CD4-positive, CD25-positive, alpha-beta regulatory T cell (primary cell): ENCODE measurements around the gene ADGRG6. TPM values are rescaled to one million over a fixed set of nuclear protein-coding genes. Genes with fewer than 3 reads are reported as not detected.
A peak's percentile ranks its signal among the peaks of the same experiment; 100 is the strongest.

ENCODE experiments used
- ATAC-seq, 2 donors: fragments of 150-1000 bp; cut with Tn5 transposase; one replicate each; pipeline ENCODE4 v1.10.0; 2021; ENCODE audit warnings: low read depth in 2 of 2, moderate number of reproducible peaks in 2 of 2, moderate library complexity in 1 of 2
- DNase-seq, 3 donors: peaks; one replicate each; pipeline versions ENCODE4 v3.0.0 to v3.0.0-alpha.2; 2012 to 2022; ENCODE audit warnings: mixed read lengths in 1 of 3
- H3K27ac ChIP-seq: one replicate; pipeline ENCODE4 v1.7.0; 2013; ENCODE audit warnings: mild to moderate bottlenecking, low read length; ENCODE audit not compliant: insufficient read depth, poor library complexity, severe bottlenecking
- H3K27me3 ChIP-seq: one replicate; pipeline ENCODE4 v1.7.0; 2013; ENCODE audit warnings: low read length; ENCODE audit not compliant: control insufficient read depth, insufficient read depth
- H3K36me3 ChIP-seq: one replicate; pipeline ENCODE4 v1.7.0; 2013; ENCODE audit warnings: mild to moderate bottlenecking, low read length, moderate library complexity; ENCODE audit not compliant: control insufficient read depth, insufficient read depth
- H3K4me1 ChIP-seq: 2 replicates; pipeline ENCODE4 v1.7.0; 2013; ENCODE audit warnings: mild to moderate bottlenecking, low read length; ENCODE audit not compliant: insufficient read depth, control insufficient read depth, poor library complexity, severe bottlenecking
- H3K4me3 ChIP-seq: one replicate; pipeline ENCODE4 v1.7.0; 2013; ENCODE audit warnings: low read depth, mild to moderate bottlenecking, low read length, moderate library complexity
- H3K9me3 ChIP-seq, 2 experiments: 1 replicate in 1 of 2; 2 replicates in 1 of 2; pipeline ENCODE4 v1.7.0; 2013; ENCODE audit warnings: low read length in 2 of 2, mild to moderate bottlenecking in 1 of 2, moderate library complexity in 1 of 2; ENCODE audit not compliant: control insufficient read depth in 2 of 2
- H3K27ac Mint-ChIP-seq, 3 donors: one replicate each; pipeline ENCODE4 v1.8.0; 2020 to 2022; ENCODE audit warnings: mild to moderate bottlenecking in 3 of 3, mixed read lengths in 3 of 3, moderate library complexity in 2 of 3
- H3K27me3 Mint-ChIP-seq: one replicate; pipeline ENCODE4 v1.8.0; 2022; ENCODE audit warnings: mild to moderate bottlenecking, mixed read lengths
- H3K36me3 Mint-ChIP-seq: one replicate; pipeline ENCODE4 v1.8.0; 2020; ENCODE audit warnings: mixed read lengths
- H3K4me1 Mint-ChIP-seq, 4 donors: one replicate each; pipeline ENCODE4 v1.8.0; 2020 to 2022; ENCODE audit warnings: mixed read lengths in 4 of 4, mild to moderate bottlenecking in 1 of 4
- H3K4me3 Mint-ChIP-seq, 4 donors: one replicate each; pipeline ENCODE4 v1.8.0; 2020 to 2022; ENCODE audit warnings: mild to moderate bottlenecking in 4 of 4, mixed read lengths in 4 of 4, moderate library complexity in 3 of 4
- H3K9me3 Mint-ChIP-seq, 7 donors: one replicate each; pipeline ENCODE4 v1.8.0; 2020 to 2022; ENCODE audit warnings: mixed read lengths in 7 of 7, mild to moderate bottlenecking in 3 of 7, moderate library complexity in 2 of 7
- polyA plus RNA-seq, 4 donors: library from polyadenylated mRNA; unstranded; fragments of 300-500 nt; fragmentation: Illumina TruSeq; gene quantifications; one replicate each; pipeline ENCODE4 v1.2.3, GENCODE V29; 2021
- total RNA-seq: library from RNA; stranded (reverse); gene quantifications from one replicate; pipeline ENCODE4 v1.2.3, GENCODE V29; 2022

Gene ADGRG6
- total and polyA plus RNA-seq, 5 donors from 2014 or later: 0.74 TPM; not detected in 4

DNA sequence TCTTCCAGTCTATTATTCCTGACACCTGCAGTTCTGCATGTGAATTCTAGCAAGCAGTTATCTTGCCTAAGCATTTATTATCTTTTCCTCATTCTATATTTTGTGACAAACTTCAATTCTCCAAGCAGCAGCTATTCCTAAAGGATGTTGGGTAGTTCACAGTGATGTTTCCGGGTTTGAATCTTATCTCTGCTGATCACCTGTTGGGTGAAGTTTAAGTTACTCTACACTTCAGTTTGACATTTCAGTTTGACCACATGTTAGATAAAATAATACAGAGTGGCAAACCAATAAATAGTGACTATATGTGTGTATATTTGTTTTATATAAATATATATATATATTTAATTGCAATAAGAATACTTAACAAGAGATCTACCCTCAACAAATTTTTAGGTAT lies 168.6 kb downstream of the ADGRG6 start:
- Histone ChIP-seq H3K4me3 (no peak overlapping the region), H3K27ac (no peak overlapping the region), H3K9me3 (no peaks in the 10 kb centered on the region), H3K36me3 (no peaks in the 10 kb centered on the region), H3K4me1 (no peaks in the 10 kb centered on the region), H3K27me3 (peaks cover 2% of the 10 kb centered on the region)
- Mint-ChIP-seq H3K36me3 (no peaks in the 10 kb centered on the region), H3K27ac (no peak overlapping the region), H3K4me1 (peaks cover 0 to 6% (median 0%) of the 10 kb centered on the region in 4 donors), H3K4me3 (no peak overlapping the region), H3K27me3 (peaks cover 8% of the 10 kb centered on the region), H3K9me3 (peaks cover 0 to 5% (median 0%) of the 10 kb centered on the region in 7 donors)
- ATAC-seq (no peak), DNase-seq (no peak)

DNA sequence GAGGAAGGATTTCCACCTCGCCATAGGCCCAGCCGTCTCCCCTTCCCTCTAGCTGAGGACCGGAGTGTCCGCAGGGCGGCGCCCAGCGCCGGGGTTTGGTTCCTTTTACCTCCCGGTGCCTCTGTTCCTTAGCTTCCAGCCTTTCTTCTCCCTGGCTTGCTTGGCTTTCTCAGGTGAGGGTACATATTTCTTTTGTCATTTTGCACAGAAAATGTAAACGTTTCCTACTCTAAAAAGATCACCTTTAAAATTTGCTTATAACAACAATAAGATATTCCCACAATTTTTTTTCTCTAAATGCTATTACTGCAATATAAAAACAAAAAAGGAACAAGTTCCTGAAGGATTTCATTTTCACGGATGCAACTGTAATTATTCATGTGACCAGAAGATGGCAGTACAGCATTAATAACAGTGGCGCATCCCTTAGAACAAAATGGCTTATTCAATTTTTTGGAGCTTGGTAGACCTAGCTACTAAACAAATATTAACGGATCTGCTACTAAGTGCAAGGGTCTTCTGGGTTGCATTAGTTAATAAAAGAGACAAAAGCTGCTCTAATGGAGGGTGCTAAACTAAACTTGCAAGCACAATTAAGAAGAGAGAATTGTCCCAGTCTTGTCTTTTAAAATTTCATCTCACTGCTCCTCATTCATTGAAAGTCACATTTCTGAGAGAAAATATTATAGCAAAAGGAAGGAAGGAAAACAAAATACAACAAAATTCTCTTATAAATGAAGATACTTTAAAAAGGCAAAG lies 172.9 kb downstream of the ADGRG6 start:
- no peak overlapping the region for H3K27ac ChIP-seq
- no peaks in the 10 kb centered on the region for H3K9me3 ChIP-seq
- ATAC-seq: no peak
- peak in 2 of 3 donors; percentile 36 to 54 for DNase-seq
- H3K27ac Mint-ChIP-seq: no peak overlapping the region
- H3K27me3 Mint-ChIP-seq: peaks cover 8% of the 10 kb centered on the region
- peaks cover 0 to 6% (median 2%) of the 10 kb centered on the region in 4 donors for H3K4me1 Mint-ChIP-seq
- no peaks in the 10 kb centered on the region for H3K9me3 Mint-ChIP-seq
- H3K4me3 ChIP-seq: no peak overlapping the region
- H3K27me3 ChIP-seq: no peaks in the 10 kb centered on the region
- no peaks in the 10 kb centered on the region for H3K36me3 Mint-ChIP-seq
- H3K4me1 ChIP-seq: no peaks in the 10 kb centered on the region
- H3K4me3 Mint-ChIP-seq: no peak overlapping the region
- H3K36me3 ChIP-seq: no peaks in the 10 kb centered on the region

DNA sequence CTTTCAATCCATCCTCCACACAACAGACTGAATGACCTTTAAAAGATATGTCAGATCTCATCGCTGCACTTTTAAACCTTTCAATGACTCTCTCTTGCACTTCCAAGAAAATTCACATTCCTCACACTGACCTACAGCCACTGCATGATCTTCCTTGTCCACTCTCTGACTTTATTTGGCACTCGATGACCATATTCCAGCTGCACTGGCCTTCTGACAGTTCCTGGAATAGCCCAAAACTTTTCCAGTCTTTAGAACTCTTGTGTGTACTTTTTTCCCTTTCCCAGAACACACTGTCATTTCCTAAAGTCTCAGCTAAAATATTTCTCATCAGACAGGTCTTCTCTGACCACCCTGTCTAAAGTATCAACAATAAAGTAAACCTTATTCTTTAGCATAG lies 174.6 kb downstream of the ADGRG6 start:
- peaks cover 8% of the 10 kb centered on the region for H3K27me3 Mint-ChIP-seq
- Histone ChIP-seq H3K4me3 (no peak overlapping the region), H3K36me3 (no peaks in the 10 kb centered on the region), H3K27ac (no peak overlapping the region), H3K4me1 (no peaks in the 10 kb centered on the region), H3K27me3 (no peaks in the 10 kb centered on the region), H3K9me3 (no peaks in the 10 kb centered on the region)
- no peak overlapping the region for H3K4me3 Mint-ChIP-seq
- H3K4me1 Mint-ChIP-seq: peaks cover 0 to 6% (median 2%) of the 10 kb centered on the region in 4 donors
- no peak for DNase-seq
- H3K27ac Mint-ChIP-seq: no peak overlapping the region
- H3K36me3 Mint-ChIP-seq: no peaks in the 10 kb centered on the region
- no peaks in the 10 kb centered on the region for H3K9me3 Mint-ChIP-seq
- ATAC-seq: no peak

DNA sequence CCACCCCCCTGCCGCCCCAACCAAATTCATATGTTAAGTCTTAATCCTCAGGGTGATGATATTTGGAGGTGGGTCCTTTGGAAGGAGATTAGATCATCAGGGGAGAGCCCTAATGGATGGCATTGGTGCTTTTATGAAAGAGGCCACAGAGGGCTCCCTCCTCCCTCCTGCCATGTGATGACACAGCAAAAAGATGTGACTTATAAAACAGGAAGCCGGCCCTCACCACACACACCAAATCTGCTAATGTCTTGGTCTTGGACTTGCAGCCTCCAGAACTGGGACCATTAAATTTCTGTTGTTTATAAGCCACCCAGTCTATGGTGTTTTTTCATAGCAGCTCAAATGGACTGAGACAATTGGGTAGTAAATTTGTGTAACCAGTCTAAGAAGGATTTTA lies 176.3 kb downstream of the ADGRG6 start:
- peaks cover 8% of the 10 kb centered on the region for H3K27me3 Mint-ChIP-seq
- peak in 1 of 3 donors; percentile 50 for DNase-seq
- no peaks in the 10 kb centered on the region for H3K9me3 Mint-ChIP-seq

DNA sequence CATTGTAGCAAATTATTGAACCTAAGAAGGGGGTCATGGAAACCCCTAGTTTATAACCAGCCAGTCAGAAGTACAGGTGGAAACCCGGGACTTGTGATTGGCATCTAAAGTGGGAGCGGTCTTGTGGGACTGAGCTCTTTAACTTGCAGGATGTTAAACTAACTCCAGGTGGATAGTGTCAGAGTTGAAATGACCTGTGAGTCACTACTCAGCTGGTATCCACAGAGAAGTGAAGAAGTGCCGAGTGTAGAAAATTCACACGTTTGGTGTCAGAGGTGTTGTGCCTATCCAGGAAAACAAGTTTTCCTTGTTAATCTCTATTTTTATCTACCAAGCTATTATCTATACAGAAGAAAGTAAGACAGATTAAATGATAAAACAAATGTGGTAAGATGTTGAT lies 179.7 kb downstream of the ADGRG6 start:
- H3K9me3 ChIP-seq: no peaks in the 10 kb centered on the region
- ATAC-seq (no peak), DNase-seq (no peak)
- H3K27ac ChIP-seq: no peak overlapping the region
- H3K4me3 Mint-ChIP-seq: no peak overlapping the region
- peaks cover 3% of the 10 kb centered on the region for H3K27me3 ChIP-seq
- peaks cover 0 to 4% (median 0%) of the 10 kb centered on the region in 4 donors for H3K4me1 Mint-ChIP-seq
- no peak overlapping the region for H3K4me3 ChIP-seq
- H3K36me3 ChIP-seq: no peaks in the 10 kb centered on the region
- H3K36me3 Mint-ChIP-seq: no peaks in the 10 kb centered on the region
- no peaks in the 10 kb centered on the region for H3K4me1 ChIP-seq
- no peak overlapping the region for H3K27ac Mint-ChIP-seq
- no peaks in the 10 kb centered on the region for H3K27me3 Mint-ChIP-seq
- H3K9me3 Mint-ChIP-seq: no peaks in the 10 kb centered on the region

More for the DNA sequence above, 176.3 kb downstream of the ADGRG6 start:
- Histone ChIP-seq H3K4me3 (no peak overlapping the region), H3K27me3 (peaks cover 3% of the 10 kb centered on the region), H3K27ac (no peak overlapping the region), H3K4me1 (no peaks in the 10 kb centered on the region), H3K9me3 (no peaks in the 10 kb centered on the region), H3K36me3 (no peaks in the 10 kb centered on the region)
- Mint-ChIP-seq H3K4me3 (no peak overlapping the region), H3K4me1 (peaks cover 0 to 6% (median 2%) of the 10 kb centered on the region in 4 donors), H3K27ac (no peak overlapping the region), H3K36me3 (no peaks in the 10 kb centered on the region)
- no peak for ATAC-seq

DNA sequence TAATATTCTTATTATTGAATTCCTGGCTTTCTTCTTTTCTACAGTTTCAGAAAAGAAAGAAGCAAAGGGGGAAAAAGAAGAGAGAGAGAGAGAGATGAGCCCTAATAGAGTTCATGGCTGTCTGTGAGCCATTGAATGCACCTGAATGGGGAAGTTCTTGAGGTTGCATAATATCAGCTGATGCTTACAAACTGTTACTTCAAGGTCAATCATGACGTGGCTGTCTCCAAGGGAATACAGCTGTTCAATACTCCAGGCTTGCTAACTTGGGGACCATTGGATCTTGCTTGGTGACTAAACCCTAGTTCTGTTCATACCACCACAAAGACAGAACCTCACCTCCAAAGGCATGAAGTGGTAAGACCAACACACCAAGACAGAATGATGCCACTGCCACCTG lies 180.4 kb downstream of the ADGRG6 start:
- H3K27ac Mint-ChIP-seq: no peak overlapping the region
- ATAC-seq: no peak

DNA sequence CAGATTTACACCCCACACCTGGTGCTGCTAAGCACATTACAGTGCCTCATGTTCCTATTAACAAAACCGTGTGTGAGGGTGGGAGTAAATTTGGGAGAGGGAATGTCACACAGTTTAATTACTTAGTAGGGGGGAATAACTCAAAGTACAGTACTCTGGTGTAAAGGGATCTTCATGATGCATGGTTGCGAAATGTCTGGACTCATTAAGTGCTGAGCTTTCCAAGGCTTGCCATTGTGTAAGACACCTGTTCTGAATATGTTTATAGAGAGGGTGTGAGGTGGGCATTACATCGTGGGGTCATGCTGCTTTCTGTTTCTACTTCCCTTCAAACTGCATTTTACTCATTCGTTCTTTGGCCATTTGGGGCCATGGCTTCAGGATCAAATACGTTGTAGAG lies 181.2 kb downstream of the ADGRG6 start:
- DNase-seq: no peak
- Mint-ChIP-seq H3K27me3 (no peaks in the 10 kb centered on the region), H3K9me3 (peaks cover 0 to 2% (median 0%) of the 10 kb centered on the region in 7 donors), H3K27ac (no peak overlapping the region), H3K4me3 (no peak overlapping the region), H3K4me1 (peaks cover 0 to 4% (median 0%) of the 10 kb centered on the region in 4 donors), H3K36me3 (no peaks in the 10 kb centered on the region)
- Histone ChIP-seq H3K4me3 (no peak overlapping the region), H3K36me3 (no peaks in the 10 kb centered on the region), H3K27ac (no peak overlapping the region), H3K4me1 (no peaks in the 10 kb centered on the region), H3K9me3 (no peaks in the 10 kb centered on the region), H3K27me3 (peaks cover 3% of the 10 kb centered on the region)
- ATAC-seq: no peak

More for the DNA sequence above, 180.4 kb downstream of the ADGRG6 start:
- H3K4me3 ChIP-seq: no peak overlapping the region
- no peaks in the 10 kb centered on the region for H3K27me3 Mint-ChIP-seq
- H3K9me3 ChIP-seq: no peaks in the 10 kb centered on the region
- no peak overlapping the region for H3K4me3 Mint-ChIP-seq
- H3K9me3 Mint-ChIP-seq: peaks cover 0 to 2% (median 0%) of the 10 kb centered on the region in 7 donors
- H3K27me3 ChIP-seq: peaks cover 3% of the 10 kb centered on the region
- no peak for DNase-seq
- no peaks in the 10 kb centered on the region for H3K36me3 Mint-ChIP-seq
- no peaks in the 10 kb centered on the region for H3K36me3 ChIP-seq
- H3K4me1 ChIP-seq: no peaks in the 10 kb centered on the region
- H3K4me1 Mint-ChIP-seq: peaks cover 0 to 4% (median 0%) of the 10 kb centered on the region in 4 donors
- no peak overlapping the region for H3K27ac ChIP-seq

DNA sequence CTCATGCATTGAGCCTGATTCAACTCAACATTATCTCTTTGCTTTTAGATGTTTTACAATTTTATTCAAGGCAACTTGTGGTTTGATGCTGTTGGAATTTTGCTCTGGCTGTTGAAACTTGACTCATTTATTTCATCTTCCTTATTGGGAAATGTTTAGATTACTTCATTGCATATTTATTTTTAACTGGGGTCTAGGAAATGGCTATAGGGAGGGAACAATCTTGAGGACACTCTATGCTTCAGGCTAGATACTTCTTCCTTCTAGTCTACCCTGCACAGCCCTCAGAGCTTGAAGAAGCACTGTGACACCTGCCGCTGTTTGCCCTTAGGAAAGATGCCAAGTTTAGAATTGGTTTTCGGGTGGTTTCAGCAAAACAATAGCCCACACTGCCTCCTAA lies 183.4 kb downstream of the ADGRG6 start:
- H3K9me3 ChIP-seq: no peaks in the 10 kb centered on the region
- H3K4me3 ChIP-seq: no peak overlapping the region
- H3K27ac Mint-ChIP-seq: no peak overlapping the region
- H3K4me3 Mint-ChIP-seq: no peak overlapping the region
- peaks cover 0 to 2% (median 0%) of the 10 kb centered on the region in 7 donors for H3K9me3 Mint-ChIP-seq
- H3K27me3 ChIP-seq: peaks cover 3% of the 10 kb centered on the region
- no peak for ATAC-seq
- peaks cover 5% of the 10 kb centered on the region for H3K27me3 Mint-ChIP-seq
- H3K27ac ChIP-seq: no peak overlapping the region
- H3K36me3 ChIP-seq: no peaks in the 10 kb centered on the region
- H3K4me1 ChIP-seq: no peaks in the 10 kb centered on the region
- no peaks in the 10 kb centered on the region for H3K36me3 Mint-ChIP-seq
- peaks cover 0 to 2% (median 0%) of the 10 kb centered on the region in 4 donors for H3K4me1 Mint-ChIP-seq
- no peak for DNase-seq
